Neural progenitor cell (in vitro differentiated cells): ENCODE data around the gene LAMB1.
A peak's percentile ranks its signal among the peaks of the same experiment; 100 is the strongest.
"Not testable (repeated sequence)": the region's sequence is repeated elsewhere in the genome, so short reads cannot be mapped to it uniquely, and the experiment has no call there.

Source experiments
- CTCF ChIP-seq: fragments of 200-600 bp; sonication (generic); IDR thresholded peaks from 2 replicates; pipeline ENCODE4 v1.5.1; 2017; ENCODE audit warnings: antibody characterized with exemption, mild to moderate bottlenecking
- EZH2 ChIP-seq: fragments of 200-600 bp; sonication (generic); IDR thresholded peaks from 2 replicates; pipeline ENCODE4 v1.6.1; 2017; ENCODE audit warnings: antibody characterized with exemption, mild to moderate bottlenecking, moderate library complexity
- EZH2phosphoT487 ChIP-seq: fragments of 200-600 bp; sonication (generic); IDR thresholded peaks from 2 replicates; pipeline ENCODE4 v1.6.1; 2017; ENCODE audit warnings: antibody characterized with exemption

- TF ChIP-seq EZH2, EZH2phosphoT487: not testable (repeated sequence)
- peak; percentile 36 for TF ChIP-seq CTCF
Measured at GRCh38 chr7:108033309-108033708, 30.3 kb upstream of the LAMB1 start.
